Testis (tissue), 3 donors: ENCODE data around the gene GHRHR. TPM values are rescaled to one million over a fixed set of nuclear protein-coding genes. Genes with fewer than 3 reads are reported as not detected.

Experiments
- DNase-seq: peaks from one replicate; pipeline ENCODE4 v3.0.0-alpha.2; 2019
- H3K27ac ChIP-seq, 2 donors: fragments of 200-600 bp; sonication (generic); one replicate each; pipeline ENCODE4 v1.5.1; 2019
- H3K27me3 ChIP-seq: fragments of 200-600 bp; sonication (generic); one replicate; pipeline ENCODE4 v1.5.1; 2019
- H3K36me3 ChIP-seq: fragments of 200-600 bp; sonication (generic); one replicate; pipeline ENCODE4 v1.5.1; 2017; ENCODE audit warnings: low read depth; ENCODE audit errors: missing control alignments
- H3K4me1 ChIP-seq: fragments of 200-600 bp; sonication (generic); one replicate; pipeline ENCODE4 v1.5.1; 2019
- H3K4me3 ChIP-seq, 2 donors: fragments of 200-600 bp; sonication (generic); one replicate each; pipeline ENCODE4 v1.5.1; 2017 to 2019
- H3K9me3 ChIP-seq: fragments of 200-600 bp; sonication (generic); one replicate; pipeline ENCODE4 v1.5.1; 2017
- CTCF ChIP-seq, 3 experiments: fragments of 450-650 bp in 2 of 3; fragments of 200-600 bp in 1 of 3; sonication (generic) in 1 of 3; IDR thresholded peaks; one replicate each; pipeline ENCODE4 v1.5.1; 2016 to 2019; ENCODE audit warnings: antibody characterized with exemption in 3 of 3, mild to moderate bottlenecking in 2 of 3, moderate library complexity in 1 of 3
- POLR2A ChIP-seq: fragments of 450-650 bp; IDR thresholded peaks from one replicate; pipeline ENCODE4 v1.6.1; 2017; ENCODE audit warnings: antibody characterized with exemption, mild to moderate bottlenecking, moderate library complexity
- WGBS, 2 donors: methylation state at CpG; one replicate each; pipeline ENCODE4 v1.1.5; 2018; 5-methylcytosine and 5-hydroxymethylcytosine counted together
- intact Hi-C: fragments of 100-400 bp; cut with DNase I; formaldehyde crosslinking; loops from one replicate; pipeline ENCODE4 v1.15.1; 2023; ENCODE audit warnings: low total_unique reads
- polyA plus RNA-seq: library from polyadenylated mRNA; stranded (reverse); fragments of 350-450 nt; fragmentation: Illumina TruSeq; extraction: RNeasy Lipid Tissue Mini Kit (QIAGEN cat#74804); gene quantifications from one replicate; pipeline ENCODE4 v1.2.3, GENCODE V29; 2014; ENCODE audit warnings: low read depth, low replicate concordance; ENCODE audit not compliant: insufficient read depth
- total RNA-seq, 2 donors: library from RNA; depleted of rRNA; stranded (reverse); fragments of >200 nt; gene quantifications; one replicate each; pipeline ENCODE4 v1.2.3, GENCODE V29; 2016

GHRHR gene
- total and polyA plus RNA-seq, 3 donors from 2014 or later, result 1.4 to 3.6 (median 2.1) TPM

GRCh38 chr7:30968747-30969603 is 5.2 kb downstream of the GHRHR start:
- DNase-seq, result no peak
- Histone ChIP-seq H3K27ac (no peak overlapping the region), H3K4me1 (no peaks in the 10 kb centered on the region), H3K9me3 (no peaks in the 10 kb centered on the region), H3K27me3 (no peaks in the 10 kb centered on the region), H3K4me3 (no peak overlapping the region), H3K36me3 (no peaks in the 10 kb centered on the region)
- intact Hi-C loops, result no loop called here
- no peak for TF ChIP-seq POLR2A
- TF ChIP-seq CTCF (IDR thresholded peaks at IDR 0.05), result no peak
- 86 to 95% methylated on average over 7 of the region's 7 CpGs for WGBS, 2 donors

GRCh38 chr7:30969604-30969970 is 5.8 kb downstream of the GHRHR start:
- Histone ChIP-seq H3K4me1 (no peaks in the 10 kb centered on the region), H3K9me3 (no peaks in the 10 kb centered on the region), H3K4me3 (no peak overlapping the region), H3K36me3 (no peaks in the 10 kb centered on the region), H3K27me3 (no peaks in the 10 kb centered on the region), H3K27ac (no peak overlapping the region)
- no peak for DNase-seq
- WGBS, 2 donors, result 85% methylated on average over 1 of the region's 1 CpG; no CpG with 5 or more reads in 1 of the 2 donors
- TF ChIP-seq POLR2A, result no peak
- TF ChIP-seq CTCF (IDR thresholded peaks at IDR 0.05), result no peak
- intact Hi-C loops, result no loop called here

GRCh38 chr7:30970074-30970473 is 6.3 kb downstream of the GHRHR start:
- no peak for TF ChIP-seq POLR2A
- TF ChIP-seq CTCF (IDR thresholded peaks at IDR 0.05), result no peak
- 82 to 96% methylated on average over 4 to 5 of the region's 5 CpGs for WGBS, 2 donors
- H3K27me3 ChIP-seq, result no peaks in the 10 kb centered on the region
- no peaks in the 10 kb centered on the region for H3K9me3 ChIP-seq
- no peaks in the 10 kb centered on the region for H3K4me1 ChIP-seq
- no peaks in the 10 kb centered on the region for H3K36me3 ChIP-seq
- H3K4me3 ChIP-seq, result no peak overlapping the region
- DNase-seq, result no peak
- H3K27ac ChIP-seq, result no peak overlapping the region
- intact Hi-C loops, result loop anchor here (10.0 kb wide), 2 partner anchors 165 to 235 kb away; no protein-coding TSS in a partner anchor

- Histone ChIP-seq H3K4me1 (no peaks in the 10 kb centered on the region), H3K9me3 (no peaks in the 10 kb centered on the region), H3K36me3 (no peaks in the 10 kb centered on the region), H3K27me3 (no peaks in the 10 kb centered on the region), H3K27ac (no peak overlapping the region), H3K4me3 (no peak overlapping the region)
- TF ChIP-seq CTCF (IDR thresholded peaks at IDR 0.05) (no peak), POLR2A (no peak)
- no peak for DNase-seq
- intact Hi-C loops, result loop anchor here (10.0 kb wide), 2 partner anchors 166 to 236 kb away; no protein-coding TSS in a partner anchor
- WGBS, 2 donors, result 47 to 55% methylated on average over 6 of the region's 6 CpGs
These were observed 6.9 kb downstream of the GHRHR start for GRCh38 chr7:30970594-30971094.
